ENCODE results near the gene DPYD. TPM values are rescaled to one million over a fixed set of nuclear protein-coding genes. Genes with fewer than 3 reads are reported as not detected.

DPYD gene
- total RNA-seq, 2 donors from 2014 or later: 4.9 to 11.7 TPM

DNA sequence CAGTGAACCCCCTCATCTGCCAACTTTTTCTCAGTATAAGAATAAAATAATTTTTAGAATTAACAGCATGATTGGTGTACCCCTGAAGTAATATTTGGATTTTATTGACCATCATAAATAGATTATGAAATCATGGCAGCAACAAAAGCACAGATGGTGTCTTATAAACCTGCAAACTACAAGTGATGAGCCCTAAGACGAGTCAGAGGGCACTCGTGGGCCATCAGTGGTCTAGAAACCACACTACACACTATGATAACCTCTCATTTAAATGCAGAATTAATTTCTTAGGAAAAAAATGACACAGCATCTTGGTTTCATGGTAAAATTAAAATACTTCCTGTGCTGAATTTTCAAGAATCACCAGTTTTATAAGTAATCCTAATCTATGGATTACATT lies 886.9 kb downstream of the DPYD start:
- no peak overlapping the region for H3K9ac ChIP-seq (ENCODE audit: low read depth in 2 of 2, low read length in 2 of 2)
- H3K27ac ChIP-seq: no peak overlapping the region
- no peaks in the 10 kb centered on the region for H3K36me3 ChIP-seq
- H3K4me1 ChIP-seq: no peaks in the 10 kb centered on the region
- DNase-seq: no peak
- no peak overlapping the region for H3K4me3 ChIP-seq
- H3K9me3 ChIP-seq: no peaks in the 10 kb centered on the region
- intact Hi-C loops (cut with DNase I): no loop called here
- H3K27me3 ChIP-seq: no peaks in the 10 kb centered on the region
- TF ChIP-seq, protein P1, sequence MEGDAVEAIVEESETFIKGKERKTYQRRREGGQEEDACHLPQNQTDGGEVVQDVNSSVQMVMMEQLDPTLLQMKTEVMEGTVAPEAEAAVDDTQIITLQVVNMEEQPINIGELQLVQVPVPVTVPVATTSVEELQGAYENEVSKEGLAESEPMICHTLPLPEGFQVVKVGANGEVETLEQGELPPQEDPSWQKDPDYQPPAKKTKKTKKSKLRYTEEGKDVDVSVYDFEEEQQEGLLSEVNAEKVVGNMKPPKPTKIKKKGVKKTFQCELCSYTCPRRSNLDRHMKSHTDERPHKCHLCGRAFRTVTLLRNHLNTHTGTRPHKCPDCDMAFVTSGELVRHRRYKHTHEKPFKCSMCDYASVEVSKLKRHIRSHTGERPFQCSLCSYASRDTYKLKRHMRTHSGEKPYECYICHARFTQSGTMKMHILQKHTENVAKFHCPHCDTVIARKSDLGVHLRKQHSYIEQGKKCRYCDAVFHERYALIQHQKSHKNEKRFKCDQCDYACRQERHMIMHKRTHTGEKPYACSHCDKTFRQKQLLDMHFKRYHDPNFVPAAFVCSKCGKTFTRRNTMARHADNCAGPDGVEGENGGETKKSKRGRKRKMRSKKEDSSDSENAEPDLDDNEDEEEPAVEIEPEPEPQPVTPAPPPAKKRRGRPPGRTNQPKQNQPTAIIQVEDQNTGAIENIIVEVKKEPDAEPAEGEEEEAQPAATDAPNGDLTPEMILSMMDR (IDR thresholded peaks at IDR 0.05): no peak

All from colonic mucosa (tissue), 4 donors.